H1 (cell line): Measurements from ENCODE around the gene ISX. TPM values are rescaled to one million over a fixed set of nuclear protein-coding genes. Genes with fewer than 3 reads are reported as not detected.

Experiments used
- CTCF ChIA-PET: fragments of 300-600 bp; sonication (Branson Sonifier 250); formaldehyde crosslinking; loops from one replicate; lab custom pipeline; 2021; ENCODE audit not compliant: partially characterized antibody; lab: Charles Lee
- POLR2A ChIA-PET: fragments of 300-600 bp; sonication (Branson Sonifier 250); formaldehyde crosslinking; loops from one replicate; lab custom pipeline; 2021; ENCODE audit warnings: inconsistent platforms; ENCODE audit not compliant: partially characterized antibody; lab: Charles Lee
- DNase-seq, 2 experiments: peaks; one replicate each; pipeline versions ENCODE4 v3.0.0 to v3.0.0-alpha.2; 2010 to 2022; ENCODE audit warnings: low spot score in 2 of 2, low read depth in 1 of 2, mixed read lengths in 1 of 2
- FAIRE-seq: peaks from 2 replicates; lab custom pipeline; 2011; peaks lifted over from hg19 to GRCh38; lab: Jason Lieb, UNC
- H2AFZ ChIP-seq: 2 replicates; pipeline ENCODE4 v1.8.1; 2012; ENCODE audit warnings: low read length, inconsistent platforms
- H2AK5ac ChIP-seq: 2 replicates; pipeline ENCODE4 v1.6.1; 2013; ENCODE audit warnings: low read depth, low read length
- H2BK120ac ChIP-seq: replicated peaks from 2 replicates; pipeline ENCODE3; 2013; ENCODE audit warnings: low read depth, low read length, inconsistent platforms
- H2BK12ac ChIP-seq: 2 replicates; pipeline ENCODE4 v1.6.1; 2013; ENCODE audit warnings: low read depth, low read length
- H2BK15ac ChIP-seq: 2 replicates; pipeline ENCODE4 v1.6.1; 2013; ENCODE audit warnings: low read length
- H2BK20ac ChIP-seq: 2 replicates; pipeline ENCODE4 v1.6.1; 2013; ENCODE audit warnings: low read length
- H2BK5ac ChIP-seq: 2 replicates; pipeline ENCODE4 v1.6.1; 2013; ENCODE audit warnings: low read depth, low read length
- H3K14ac ChIP-seq: 2 replicates; pipeline ENCODE4 v1.6.1; 2013; ENCODE audit warnings: inconsistent platforms; ENCODE audit not compliant: insufficient read length
- H3K18ac ChIP-seq: 2 replicates; pipeline ENCODE4 v1.6.1; 2013; ENCODE audit warnings: low read length; ENCODE audit errors: extremely low read depth
- H3K23ac ChIP-seq: 2 replicates; pipeline ENCODE4 v1.6.1; 2013; ENCODE audit warnings: inconsistent platforms; ENCODE audit not compliant: insufficient read length
- H3K23me2 ChIP-seq: 2 replicates; pipeline ENCODE4 v1.6.1; 2013; ENCODE audit warnings: low read depth, low read length
- H3K27ac ChIP-seq: 2 replicates; pipeline ENCODE4 v1.6.1; 2011; ENCODE audit warnings: low read depth, low read length, inconsistent platforms
- H3K27me3 ChIP-seq, 4 experiments: replicated peaks in 1 of 4; 1 replicate in 1 of 4; 2 replicates in 3 of 4; pipeline versions ENCODE4 v1.6.1 to v1.8.1; 2011 to 2013; ENCODE audit warnings: low read length in 3 of 4, mild to moderate bottlenecking in 3 of 4, inconsistent platforms in 2 of 4, mixed read lengths in 2 of 4, moderate library complexity in 1 of 4; ENCODE audit not compliant: control insufficient read depth in 3 of 4, insufficient read depth in 3 of 4; ENCODE audit errors: extremely low read depth in 1 of 4
- H3K36me3 ChIP-seq, 4 experiments: 2 replicates each; pipeline versions ENCODE4 v1.6.1 to v1.8.1; 2011 to 2013; ENCODE audit warnings: mild to moderate bottlenecking in 4 of 4, low read length in 3 of 4, moderate library complexity in 2 of 4, control low read depth in 1 of 4, inconsistent platforms in 1 of 4; ENCODE audit not compliant: insufficient read depth in 4 of 4, control insufficient read depth in 2 of 4
- H3K4ac ChIP-seq: replicated peaks from 2 replicates; pipeline ENCODE3; 2013; ENCODE audit warnings: low read length, low read depth, mixed read lengths, inconsistent platforms; ENCODE audit not compliant: insufficient read length
- H3K4me1 ChIP-seq, 4 experiments: replicated peaks in 1 of 4; 1 replicate in 1 of 4; 2 replicates in 3 of 4; pipeline versions ENCODE4 v1.6.1 to v1.8.1; 2011 to 2013; ENCODE audit warnings: low read length in 3 of 4, inconsistent platforms in 2 of 4, mixed read lengths in 1 of 4; ENCODE audit not compliant: insufficient read depth in 4 of 4, control insufficient read depth in 3 of 4
- H3K4me2 ChIP-seq, 2 experiments: 2 replicates each; pipeline versions ENCODE4 v1.6.1 to v1.8.1; 2011 to 2013; ENCODE audit warnings: low read depth in 2 of 2, low read length in 2 of 2, control low read depth in 1 of 2, inconsistent platforms in 1 of 2, mild to moderate bottlenecking in 1 of 2; ENCODE audit not compliant: insufficient read depth in 1 of 2
- H3K4me3 ChIP-seq, 4 experiments: fragments of 200-600, 300-600 bp in 1 of 4; sonication (generic), shearing (Covaris generic), sonication (Bioruptor Twin) in 1 of 4; 2 replicates each; pipeline versions ENCODE4 v1.5.1 to v1.8.1; 2011 to 2016; ENCODE audit warnings: low read length in 4 of 4, low read depth in 3 of 4, control low read depth in 2 of 4, inconsistent platforms in 2 of 4, mild to moderate bottlenecking in 2 of 4, mixed read lengths in 1 of 4, moderate library complexity in 1 of 4; ENCODE audit not compliant: insufficient read depth in 2 of 4; ENCODE audit errors: extremely low read depth in 1 of 4
- H3K56ac ChIP-seq: replicated peaks from 2 replicates; pipeline ENCODE3; 2013; ENCODE audit warnings: low read depth, mild to moderate bottlenecking, mixed read lengths, low read length, inconsistent platforms; ENCODE audit not compliant: insufficient read length
- H3K79me1 ChIP-seq: 2 replicates; pipeline ENCODE4 v1.6.1; 2013; ENCODE audit warnings: low read depth, low read length, control low read depth
- H3K79me2 ChIP-seq, 2 experiments: 2 replicates each; pipeline versions ENCODE4 v1.6.1 to v1.8.1; 2012 to 2013; ENCODE audit warnings: low read length in 2 of 2, mild to moderate bottlenecking in 2 of 2, inconsistent platforms in 1 of 2; ENCODE audit not compliant: insufficient read depth in 2 of 2, control insufficient read depth in 1 of 2
- H3K9ac ChIP-seq, 4 experiments: replicated peaks in 1 of 4; 1 replicate in 1 of 4; 2 replicates in 3 of 4; pipeline versions ENCODE4 v1.6.1 to v1.8.1; 2011 to 2013; ENCODE audit warnings: low read depth in 3 of 4, low read length in 3 of 4, control low read depth in 2 of 4, mild to moderate bottlenecking in 2 of 4, moderate library complexity in 2 of 4, inconsistent platforms in 1 of 4; ENCODE audit errors: extremely low read depth in 1 of 4
- H3K9me3 ChIP-seq, 2 experiments: 2 replicates each; pipeline versions ENCODE4 v1.6.1 to v1.8.1; 2012 to 2013; ENCODE audit warnings: mild to moderate bottlenecking in 2 of 2, moderate library complexity in 2 of 2, control low read depth in 1 of 2, inconsistent platforms in 1 of 2, low read depth in 1 of 2, low read length in 1 of 2, mixed read lengths in 1 of 2; ENCODE audit not compliant: insufficient read depth in 2 of 2
- H4K20me1 ChIP-seq, 2 experiments: replicated peaks in 1 of 2; 2 replicates each; pipeline versions ENCODE3 to v1.8.1; 2011 to 2013; ENCODE audit warnings: inconsistent platforms in 2 of 2, low read length in 2 of 2, mild to moderate bottlenecking in 1 of 2; ENCODE audit not compliant: insufficient read depth in 2 of 2, control insufficient read depth in 1 of 2
- H4K5ac ChIP-seq: 2 replicates; pipeline ENCODE4 v1.6.1; 2013; ENCODE audit warnings: low read length, low read depth, mixed read lengths, inconsistent platforms; ENCODE audit not compliant: insufficient read length
- H4K8ac ChIP-seq: 2 replicates; pipeline ENCODE4 v1.8.0; 2013; ENCODE audit warnings: mild to moderate bottlenecking, moderate library complexity, low read length, inconsistent platforms; ENCODE audit not compliant: insufficient read depth; ENCODE audit errors: extremely low read depth
- H4K91ac ChIP-seq: replicated peaks from 2 replicates; pipeline ENCODE3; 2013; ENCODE audit warnings: low read length, mixed read lengths, inconsistent platforms; ENCODE audit not compliant: insufficient read length
- CHD1 ChIP-seq: IDR thresholded peaks from 2 replicates; pipeline ENCODE4 v1.6.1; 2012; ENCODE audit warnings: low read depth, low read length, improper control_type of control experiment
- CHD2 ChIP-seq: IDR thresholded peaks from 2 replicates; pipeline ENCODE4 v1.6.1; 2012; ENCODE audit warnings: low read length, improper control_type of control experiment
- E2F6 ChIP-seq: IDR thresholded peaks from 2 replicates; pipeline ENCODE4 v1.6.1; 2012; ENCODE audit warnings: inconsistent platforms
- EP300 ChIP-seq, 2 experiments: IDR thresholded peaks; 1 replicate in 1 of 2; 2 replicates in 1 of 2; pipeline ENCODE4 v1.6.1; 2011 to 2012; ENCODE audit warnings: low read depth in 2 of 2, low read length in 2 of 2, mild to moderate bottlenecking in 2 of 2, borderline replicate concordance in 1 of 2, inconsistent platforms in 1 of 2, moderate library complexity in 1 of 2
- FOSL1 ChIP-seq: IDR thresholded peaks from 2 replicates; pipeline ENCODE4 v1.6.1; 2011; ENCODE audit warnings: mild to moderate bottlenecking, low read depth, low read length, moderate library complexity; ENCODE audit not compliant: insufficient read depth
- HDAC6 ChIP-seq: IDR thresholded peaks from one replicate; pipeline ENCODE4 v1.7.1; 2012; ENCODE audit warnings: low read depth, mild to moderate bottlenecking, inconsistent platforms, low read length, moderate library complexity
- NANOG ChIP-seq: IDR thresholded peaks from 2 replicates; pipeline ENCODE4 v1.6.1; 2011; ENCODE audit warnings: low read length, low read depth, mild to moderate bottlenecking, inconsistent platforms; ENCODE audit not compliant: insufficient read depth, poor library complexity, severe bottlenecking
- NRF1 ChIP-seq: IDR thresholded peaks from 2 replicates; pipeline ENCODE4 v1.6.1; 2011; ENCODE audit warnings: mild to moderate bottlenecking, low read depth, low read length, improper control_type of control experiment
- RNF2 ChIP-seq: fragments of 200-900, 300-1000 bp; sonication (generic); IDR thresholded peaks from 2 replicates; pipeline ENCODE4 v1.7.1; 2016; ENCODE audit warnings: borderline replicate concordance, low read depth, mild to moderate bottlenecking, antibody characterized with exemption, low read length; ENCODE audit not compliant: poor library complexity, severe bottlenecking; ENCODE audit errors: missing control alignments
- SAP30 ChIP-seq: fragments of 300-600 bp; sonication (generic); IDR thresholded peaks from 2 replicates; pipeline ENCODE4 v1.7.1; 2012; ENCODE audit warnings: low read length, moderate library complexity, mild to moderate bottlenecking, inconsistent platforms; ENCODE audit not compliant: insufficient read depth, insufficient replicate concordance
- SP1 ChIP-seq: IDR thresholded peaks from 2 replicates; pipeline ENCODE4 v1.6.1; 2011; ENCODE audit warnings: low read depth, low read length
- SRF ChIP-seq: IDR thresholded peaks from 2 replicates; pipeline ENCODE4 v1.6.1; 2011; ENCODE audit warnings: mild to moderate bottlenecking, low read depth, low read length, moderate library complexity
- ZNF274 ChIP-seq: IDR thresholded peaks from 2 replicates; pipeline ENCODE4 v1.7.0; 2012; ENCODE audit warnings: low read length, borderline replicate concordance; ENCODE audit errors: extremely low read depth
- whole genome bisulfite sequencing, 2 experiments: shearing (Covaris generic) in 1 of 2; methylation state at CpG; one replicate each; pipeline versions ENCODE4 v1.1.6 to v1.1.7; 2013 to 2015; ENCODE audit warnings: low lambda C conversion rate in 2 of 2, mixed read lengths in 2 of 2, inconsistent platforms in 1 of 2, low coverage in 1 of 2, missing lambda C conversion rate in 1 of 2; ENCODE audit not compliant: insufficient replicate concordance in 2 of 2, insufficient coverage in 1 of 2, insufficient read length in 1 of 2; ENCODE audit errors: extremely low coverage in 1 of 2, missing lambda C conversion rate in 1 of 2; 5-methylcytosine and 5-hydroxymethylcytosine counted together
- polyA plus RNA-seq, 7 experiments: library from polyadenylated mRNA; depleted of rRNA in 3 of 7; stranded (reverse) in 5 of 7; unstranded in 2 of 7; fragments of >200 nt in 5 of 7; fragments of 200-250 nt in 2 of 7; gene quantifications; 1 replicate in 5 of 7; 2 replicates in 1 of 7; 4 replicates in 1 of 7; pipeline versions ENCODE4 v1.2.1 to v1.2.3, GENCODE V29; 2011 to 2013; ENCODE audit warnings: missing spikeins in 2 of 7, mixed read lengths in 2 of 7
- total RNA-seq: library from RNA; stranded (reverse); fragmentation: NEBNext Ultra II Directional; extraction: Animal tissue kit (Norgen Biotek cat#: 25700); gene quantifications from 2 replicates; pipeline ENCODE4 v1.2.1, GENCODE V29; 2021

ISX gene
- total and polyA plus RNA-seq, 2 of the 8 experiments (the other 6 are each of a cell fraction or from before 2014, with no cell fraction given) = not detected

DNA sequence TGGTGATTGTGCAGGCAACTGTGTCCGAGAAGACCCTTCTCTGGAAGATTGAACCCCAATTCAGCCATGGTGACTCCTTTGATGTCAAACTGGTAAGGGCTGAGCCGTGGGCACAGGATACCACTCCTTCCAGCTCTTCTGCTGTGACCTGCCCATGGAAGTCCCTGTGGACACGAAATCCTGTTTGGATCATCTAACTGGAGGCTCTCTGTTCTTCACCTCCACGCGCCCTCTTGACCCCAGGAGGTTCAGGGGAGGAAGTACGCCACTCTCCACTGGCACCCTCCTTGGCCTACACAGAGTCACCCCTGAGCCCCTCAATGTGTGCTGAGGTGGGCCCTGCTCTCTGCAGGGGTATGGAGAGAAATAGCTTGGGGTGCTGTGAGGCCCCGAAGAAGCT is 810 bp downstream of the ISX start:
- Histone ChIP-seq H4K20me1 (no peaks in the 10 kb centered on the region), H4K8ac (no peak overlapping the region; the same call in 1 of the 2 replicates), H3K4ac (no peak overlapping the region), H3K18ac (no peak overlapping the region), H2AFZ (no peak overlapping the region), H3K27me3 (no peaks in the 10 kb centered on the region; a peak in 2 of 7 replicates), H4K91ac (no peak overlapping the region), H2BK15ac (no peak overlapping the region), H2BK5ac (no peak overlapping the region), H3K9ac (no peak overlapping the region), H2AK5ac (no peak overlapping the region), H3K14ac (no peak overlapping the region), H3K4me2 (no peak overlapping the region), H3K27ac (no peak overlapping the region), H3K36me3 (no peaks in the 10 kb centered on the region), H3K23ac (no peak overlapping the region), H4K5ac (no peak overlapping the region), H3K4me1 (no peaks in the 10 kb centered on the region), H2BK12ac (no peak overlapping the region), H3K4me3 (no peak overlapping the region), H2BK120ac (no peak overlapping the region), H3K79me1 (no peaks in the 10 kb centered on the region), H2BK20ac (no peak overlapping the region), H3K23me2 (no peaks in the 10 kb centered on the region), H3K9me3 (no peaks in the 10 kb centered on the region), H3K79me2 (no peaks in the 10 kb centered on the region), H3K56ac (no peak overlapping the region)
- FAIRE-seq (no peak), DNase-seq (no peak)
- ChIA-PET CTCF (interaction anchor here (0.8 to 1.2 kb wide), 2 partner anchors 23 to 30 kb away, joined by 3 to 4 read pairs; no protein-coding TSS in a partner anchor), POLR2A (no interaction called here)
- 87% methylated on average over 7 of the region's 7 CpGs; no CpG with 5 or more reads in 1 of the 2 experiments for WGBS, 2 experiments
- TF ChIP-seq CHD2 (no peak), CHD1 (no peak), HDAC6 (no peak), EP300 (IDR thresholded peaks at IDR 0.05; ENCODE audit: borderline replicate concordance in 1 of 2, low read depth in 2 of 2, low read length in 2 of 2) (no peak), FOSL1 (no peak), E2F6 (no peak), NANOG (no peak), ZNF274 (no peak), NRF1 (no peak), SP1 (no peak), SRF (no peak), SAP30 (no peak), RNF2 (no peak)
